ENCODE measurements around the gene HSPA12A.
"Not testable (repeated sequence)": the region's sequence is repeated elsewhere in the genome, so short reads cannot be mapped to it uniquely, and the experiment has no call there.

Gene HSPA12A

GRCh38 chr10:116715341-116715740 is 27.0 kb downstream of the HSPA12A start:
- no peak for DNase-seq (ENCODE audit: low read depth)

GRCh38 chr10:116713846-116714245 is 28.5 kb downstream of the HSPA12A start:
- DNase-seq (ENCODE audit: low read depth) = no peak

DNA sequence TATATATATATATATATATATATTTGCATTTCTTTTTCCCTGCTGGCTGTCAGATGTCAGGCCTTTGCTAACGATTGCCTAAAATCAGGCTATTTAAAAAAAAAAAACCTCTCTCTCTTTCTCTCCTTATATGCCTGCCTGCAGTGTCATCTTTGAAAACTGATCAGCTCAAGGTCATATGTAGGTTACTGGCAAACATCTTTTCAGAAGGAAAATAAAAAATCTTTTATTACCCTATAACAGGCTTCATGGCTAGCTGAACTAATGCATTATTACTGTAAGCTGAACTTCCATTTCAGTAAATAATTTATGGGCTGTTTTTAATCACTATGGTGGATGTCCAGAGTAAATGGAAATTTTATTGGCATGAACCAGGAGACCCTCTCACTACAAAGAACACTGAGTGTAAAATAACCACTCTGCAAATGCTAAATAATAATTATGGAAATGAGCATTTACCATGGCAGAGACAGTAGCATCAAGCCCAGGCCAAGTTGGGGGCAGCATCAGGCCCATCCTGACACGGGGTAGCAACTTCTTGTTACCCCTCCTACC is 29.3 kb downstream of the HSPA12A start:
- DNase-seq (ENCODE audit: low read depth) = no peak

GRCh38 chr10:116712519-116712918 is 29.8 kb downstream of the HSPA12A start:
- no peak for DNase-seq (ENCODE audit: low read depth)

- DNase-seq (ENCODE audit: low read depth) = not testable (repeated sequence)
These were observed 30.6 kb downstream of the HSPA12A start for GRCh38 chr10:116711803-116712202.

DNA sequence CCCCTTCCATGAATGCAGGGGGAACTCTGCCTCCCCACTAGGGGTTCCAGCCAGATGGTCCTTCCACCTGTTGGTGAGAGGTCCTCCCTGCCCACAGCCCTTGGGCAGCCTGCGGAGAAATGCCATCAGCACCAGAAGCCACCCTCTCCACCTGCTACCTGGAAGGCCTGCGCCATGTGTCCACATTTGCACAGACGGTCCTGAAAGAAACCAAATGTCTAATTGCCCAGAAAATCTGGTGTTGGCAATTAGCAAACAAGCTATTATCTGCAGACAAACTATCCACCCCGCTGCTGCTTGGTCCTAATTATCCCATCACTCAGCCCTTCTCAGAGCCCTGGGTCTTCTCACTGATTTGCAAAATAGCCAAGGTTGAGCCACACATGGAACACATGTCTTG is 32.3 kb downstream of the HSPA12A start:
- no peak for DNase-seq (ENCODE audit: low read depth)

DNA sequence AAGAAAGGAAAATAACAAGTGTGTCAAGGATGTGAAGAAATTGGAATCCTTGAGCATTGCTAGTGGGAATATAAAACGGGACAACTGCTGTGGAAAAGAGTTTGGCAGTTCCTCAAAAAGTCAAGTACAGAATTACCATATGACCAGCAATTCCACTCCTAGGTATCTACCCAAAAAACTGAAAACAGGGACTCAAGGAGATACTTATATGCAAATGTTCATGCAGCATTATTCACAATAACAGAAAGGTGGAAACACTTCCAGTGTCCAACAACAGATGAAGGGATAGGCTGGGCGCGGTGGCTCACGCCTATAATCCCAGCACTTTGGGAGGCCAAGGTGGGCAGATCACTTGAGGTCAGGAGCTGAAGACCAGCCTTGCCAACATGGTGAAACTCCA is 33.5 kb downstream of the HSPA12A start:
- no peak for DNase-seq (ENCODE audit: low read depth)

DNA sequence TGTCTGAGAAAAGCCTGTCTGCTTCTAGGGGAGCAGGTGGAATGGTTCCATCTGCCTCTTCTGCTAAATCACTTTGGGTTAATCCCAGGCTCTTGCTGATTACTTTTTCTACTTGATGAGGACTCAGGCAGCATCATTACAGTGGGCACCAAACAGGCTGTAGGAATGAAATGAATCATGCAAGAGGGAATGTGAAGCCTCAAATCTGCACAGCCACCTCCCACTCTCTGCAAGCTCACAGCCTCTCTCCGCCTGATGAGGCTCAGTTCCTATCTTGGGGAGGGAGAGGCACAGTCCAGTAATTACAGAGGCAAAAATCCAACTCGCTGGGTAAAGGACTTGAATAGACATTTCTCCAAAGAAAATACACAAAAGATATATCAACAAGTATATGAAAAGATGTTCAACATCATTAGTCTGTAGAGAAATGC is 34.0 kb downstream of the HSPA12A start:
- DNase-seq (ENCODE audit: low read depth) = peak; percentile 45

DNA sequence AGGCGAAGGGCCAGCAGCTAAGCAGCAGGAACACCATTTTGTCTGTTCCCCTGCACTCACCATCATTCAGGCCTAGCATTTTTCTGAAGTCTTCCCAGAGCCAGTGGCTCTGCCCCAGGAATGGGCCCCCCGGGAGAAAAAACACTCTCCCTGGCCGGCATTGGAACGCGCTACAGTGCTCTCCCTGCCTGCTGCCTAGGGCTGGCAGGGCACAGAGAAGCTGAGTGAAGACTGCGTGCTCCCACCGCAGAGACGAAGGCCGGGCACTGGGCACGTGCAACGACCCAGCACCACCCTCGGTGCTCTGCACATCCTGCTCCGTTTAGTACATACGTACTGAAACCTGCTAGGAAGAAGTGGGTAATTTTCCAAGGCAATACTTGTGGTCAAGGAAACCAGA is 34.4 kb downstream of the HSPA12A start:
- DNase-seq (ENCODE audit: low read depth) = no peak

GRCh38 chr10:116706281-116706680 is 36.1 kb downstream of the HSPA12A start:
- DNase-seq (ENCODE audit: low read depth) = no peak

GRCh38 chr10:116705498-116705897 is 36.9 kb downstream of the HSPA12A start:
- no peak for DNase-seq (ENCODE audit: low read depth)

- no peak for DNase-seq (ENCODE audit: low read depth)
These were observed 37.4 kb downstream of the HSPA12A start for GRCh38 chr10:116704926-116705325.

DNA sequence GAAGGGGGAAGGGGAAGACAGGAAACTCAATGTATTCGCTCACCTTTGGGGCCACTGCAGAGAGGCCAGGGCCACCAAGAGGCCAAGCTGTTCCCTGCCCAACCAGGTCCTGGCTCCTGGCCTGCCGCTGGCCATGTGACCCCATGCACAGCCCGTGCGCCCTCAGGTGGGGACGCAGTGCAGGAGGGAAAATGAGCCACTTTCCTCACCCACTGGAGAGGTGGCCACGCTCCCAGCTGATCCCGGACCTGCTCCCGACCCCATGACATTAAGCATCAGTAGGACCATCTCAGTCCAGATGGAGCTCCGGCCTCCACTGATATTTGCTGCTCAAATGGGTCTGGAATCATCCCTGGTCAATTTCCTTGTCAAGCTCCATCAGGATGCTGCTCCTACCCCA is 40.2 kb downstream of the HSPA12A start:
- no peak for DNase-seq (ENCODE audit: low read depth)

DNA sequence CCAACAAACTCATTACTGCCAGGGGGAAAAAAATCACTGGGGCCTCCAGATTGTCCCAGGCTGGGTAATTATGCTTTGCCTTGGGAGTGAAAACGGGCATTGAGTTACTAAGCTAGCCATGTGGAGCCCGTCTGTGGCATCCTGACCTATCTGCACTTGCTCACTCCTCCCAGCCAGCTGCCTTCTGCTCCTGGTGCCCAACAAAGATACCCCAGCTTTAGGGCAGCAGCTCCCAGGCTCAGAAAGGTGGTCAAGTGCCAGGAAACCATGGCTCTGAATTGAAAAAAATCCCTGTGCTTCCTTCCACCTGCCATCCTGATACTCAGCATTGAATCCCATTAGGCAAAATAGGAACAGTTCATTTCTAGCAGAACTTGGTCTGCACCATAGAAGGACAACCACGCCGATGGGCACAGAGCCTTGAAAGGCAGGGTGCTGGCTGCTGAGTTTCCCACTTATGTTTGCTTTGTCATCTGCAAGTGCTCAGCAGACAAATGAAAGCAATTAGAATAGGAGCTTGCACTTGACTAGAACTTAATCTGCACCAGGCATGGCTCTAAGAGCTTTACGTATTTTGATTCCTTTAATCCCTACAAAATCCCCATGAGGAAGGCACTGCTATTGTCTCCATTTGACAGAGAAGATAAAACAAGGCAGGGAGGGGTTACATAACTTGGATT is 42.8 kb downstream of the HSPA12A start:
- no peak for DNase-seq (ENCODE audit: low read depth)

- DNase-seq (ENCODE audit: low read depth) = no peak
These were observed 43.3 kb downstream of the HSPA12A start for GRCh38 chr10:116699049-116699448.

DNA sequence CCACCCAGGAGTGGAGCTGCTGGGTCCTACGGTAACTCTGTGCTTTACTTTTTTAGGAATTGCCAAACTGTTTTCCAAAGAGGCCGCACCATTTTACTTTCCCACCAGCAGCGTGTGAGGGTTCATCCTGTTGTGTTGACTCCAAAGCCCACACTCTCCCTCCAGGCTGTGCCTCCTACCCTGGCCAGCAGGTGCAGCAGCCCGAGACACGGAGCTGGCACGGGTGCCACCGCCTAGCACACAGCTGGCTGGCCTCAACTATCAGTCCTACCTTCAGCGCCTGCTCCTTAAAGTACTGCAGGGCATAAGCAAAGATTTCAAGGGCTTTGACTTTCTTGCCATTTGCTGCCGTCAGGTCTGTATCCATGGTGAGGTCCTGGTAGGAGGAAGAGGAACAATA is 44.0 kb downstream of the HSPA12A start:
- no peak for DNase-seq (ENCODE audit: low read depth)

- DNase-seq (ENCODE audit: low read depth) = no peak
These were observed 44.5 kb downstream of the HSPA12A start for GRCh38 chr10:116697816-116698215.

GRCh38 chr10:116696919-116697318 is 45.4 kb downstream of the HSPA12A start:
- DNase-seq (ENCODE audit: low read depth) = no peak

GRCh38 chr10:116694927-116695268 is 47.5 kb downstream of the HSPA12A start:
- no peak for DNase-seq (ENCODE audit: low read depth)

DNA sequence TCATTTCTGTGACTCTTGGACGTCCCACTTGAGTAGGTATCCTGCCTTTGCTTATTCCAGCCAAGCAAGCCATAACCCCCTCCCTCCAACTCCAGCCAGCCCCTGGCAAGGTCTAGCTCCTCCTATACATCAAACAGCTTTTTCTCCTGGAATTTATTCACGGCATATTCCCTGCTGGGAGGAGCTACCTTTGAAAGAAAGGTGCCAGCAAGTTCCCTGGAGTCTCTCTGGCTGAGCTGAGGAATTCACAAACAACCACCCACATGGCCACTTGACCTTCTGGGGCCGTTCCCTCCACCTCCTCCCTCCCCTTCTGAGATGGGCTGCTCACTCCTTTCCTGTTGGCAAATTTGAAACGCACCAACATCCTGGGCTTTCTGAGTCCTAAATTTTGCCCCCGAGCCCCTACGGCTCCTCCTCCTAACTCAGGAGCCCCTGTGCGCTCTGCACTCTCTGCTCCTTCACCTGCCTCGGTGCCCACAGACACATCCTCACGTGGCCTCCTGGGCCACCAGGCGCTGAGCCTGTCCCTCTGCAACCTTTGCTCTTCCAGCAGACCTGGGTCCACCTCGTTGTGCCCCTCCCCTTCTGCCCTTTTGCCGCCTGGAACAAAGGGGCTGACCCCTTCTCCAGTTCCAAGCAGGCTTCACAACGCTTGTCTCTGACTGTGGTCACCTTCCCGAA is 48.0 kb downstream of the HSPA12A start:
- no peak for DNase-seq (ENCODE audit: low read depth)

- DNase-seq (ENCODE audit: low read depth) = no peak
These were observed 50.1 kb downstream of the HSPA12A start for GRCh38 chr10:116692225-116692624.

- no peak for DNase-seq (ENCODE audit: low read depth)
These were observed 50.7 kb downstream of the HSPA12A start for GRCh38 chr10:116691635-116692034.

All from GM04503 (cell line).